Testis (tissue), 2 donors: ENCODE data around the gene TMEM52.

Source experiments
- POLR2A ChIP-seq: fragments of 450-650 bp; IDR thresholded peaks from one replicate; pipeline ENCODE4 v1.6.1; 2017; ENCODE audit warnings: antibody characterized with exemption, mild to moderate bottlenecking, moderate library complexity
- TF ChIP-seq, protein P1 (sequence below), 3 experiments: fragments of 450-650 bp in 2 of 3; fragments of 200-600 bp in 1 of 3; sonication (generic) in 1 of 3; IDR thresholded peaks; one replicate each; pipeline ENCODE4 v1.5.1; 2016 to 2019; ENCODE audit warnings: antibody characterized with exemption in 3 of 3, mild to moderate bottlenecking in 2 of 3, moderate library complexity in 1 of 3

DNA sequence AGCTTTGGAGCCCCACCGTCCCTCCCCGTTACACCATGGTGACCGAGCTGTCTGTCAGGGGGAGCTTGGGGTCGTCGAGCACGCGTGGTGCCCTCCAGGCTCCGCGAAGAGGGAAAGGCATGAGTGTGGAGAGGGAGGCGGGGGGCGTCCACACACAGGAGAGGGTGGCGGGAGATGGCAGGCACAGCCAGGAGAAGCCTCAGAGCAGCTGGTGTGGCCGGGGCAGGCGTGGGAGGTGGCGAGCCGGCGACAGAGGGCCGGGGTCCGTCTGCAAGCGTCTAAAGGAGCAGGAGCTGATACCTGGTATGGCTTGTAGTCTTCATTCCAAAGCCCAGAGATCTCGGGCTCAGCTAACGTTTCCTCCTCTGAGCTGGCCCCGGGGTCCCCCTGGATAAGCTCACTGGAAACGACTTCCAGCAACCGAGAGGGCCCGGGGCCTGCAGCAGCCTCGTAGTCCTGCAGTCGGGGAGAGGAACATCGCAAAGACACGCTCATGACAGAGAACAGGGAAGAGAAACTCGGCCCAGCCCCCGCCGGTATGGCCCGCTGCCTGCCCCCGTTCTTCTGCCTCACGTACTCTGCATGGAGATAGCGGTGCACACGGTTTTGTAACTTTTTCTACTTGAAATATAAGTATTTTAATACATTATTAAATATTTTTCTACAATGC is 47.1 kb upstream of the TMEM52 start:
- TF ChIP-seq, protein P1, sequence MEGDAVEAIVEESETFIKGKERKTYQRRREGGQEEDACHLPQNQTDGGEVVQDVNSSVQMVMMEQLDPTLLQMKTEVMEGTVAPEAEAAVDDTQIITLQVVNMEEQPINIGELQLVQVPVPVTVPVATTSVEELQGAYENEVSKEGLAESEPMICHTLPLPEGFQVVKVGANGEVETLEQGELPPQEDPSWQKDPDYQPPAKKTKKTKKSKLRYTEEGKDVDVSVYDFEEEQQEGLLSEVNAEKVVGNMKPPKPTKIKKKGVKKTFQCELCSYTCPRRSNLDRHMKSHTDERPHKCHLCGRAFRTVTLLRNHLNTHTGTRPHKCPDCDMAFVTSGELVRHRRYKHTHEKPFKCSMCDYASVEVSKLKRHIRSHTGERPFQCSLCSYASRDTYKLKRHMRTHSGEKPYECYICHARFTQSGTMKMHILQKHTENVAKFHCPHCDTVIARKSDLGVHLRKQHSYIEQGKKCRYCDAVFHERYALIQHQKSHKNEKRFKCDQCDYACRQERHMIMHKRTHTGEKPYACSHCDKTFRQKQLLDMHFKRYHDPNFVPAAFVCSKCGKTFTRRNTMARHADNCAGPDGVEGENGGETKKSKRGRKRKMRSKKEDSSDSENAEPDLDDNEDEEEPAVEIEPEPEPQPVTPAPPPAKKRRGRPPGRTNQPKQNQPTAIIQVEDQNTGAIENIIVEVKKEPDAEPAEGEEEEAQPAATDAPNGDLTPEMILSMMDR (IDR thresholded peaks at IDR 0.05): no peak
- TF ChIP-seq POLR2A: no peak
